GM12864 (cell line): Measurements from ENCODE around the gene SEPTIN10.
A peak's percentile ranks its signal among the peaks of the same experiment; 100 is the strongest.

Source experiments
- DNase-seq: peaks from one replicate; pipeline ENCODE4 v3.0.0-alpha.2; 2011; ENCODE audit warnings: low read depth
- H3K4me3 ChIP-seq: 2 replicates; pipeline ENCODE4 v1.5.1; 2011; ENCODE audit warnings: mild to moderate bottlenecking, low read depth, low read length, control low read depth
- TF ChIP-seq, protein P1 (sequence below): IDR thresholded peaks from 2 replicates; pipeline ENCODE4 v1.5.1; 2011; ENCODE audit warnings: low read depth, mild to moderate bottlenecking, moderate library complexity, low read length, control low read depth, inconsistent platforms; ENCODE audit errors: missing control alignments

Gene SEPTIN10

DNA sequence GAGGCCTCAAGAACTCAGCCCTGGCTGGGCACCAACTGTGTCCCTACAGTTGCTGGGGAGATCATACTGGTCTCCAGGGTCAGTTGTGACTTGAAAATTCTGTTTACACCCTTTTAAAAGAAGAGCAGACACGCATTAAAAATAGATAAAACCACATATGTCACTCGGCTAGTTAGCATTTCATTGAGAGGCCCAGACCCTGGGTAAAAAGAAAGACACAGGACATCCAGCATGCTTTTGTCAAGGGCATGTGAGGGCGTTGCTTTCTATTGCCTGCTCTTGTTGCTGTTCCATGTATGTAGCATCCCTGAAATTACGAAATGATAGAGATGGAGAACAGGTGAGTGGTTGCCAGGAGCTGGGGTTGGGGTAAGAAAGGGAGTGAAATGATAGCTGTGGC lies 94.3 kb downstream of the SEPTIN10 start:
- H3K4me3 ChIP-seq, result no peak overlapping the region
- TF ChIP-seq, protein P1, sequence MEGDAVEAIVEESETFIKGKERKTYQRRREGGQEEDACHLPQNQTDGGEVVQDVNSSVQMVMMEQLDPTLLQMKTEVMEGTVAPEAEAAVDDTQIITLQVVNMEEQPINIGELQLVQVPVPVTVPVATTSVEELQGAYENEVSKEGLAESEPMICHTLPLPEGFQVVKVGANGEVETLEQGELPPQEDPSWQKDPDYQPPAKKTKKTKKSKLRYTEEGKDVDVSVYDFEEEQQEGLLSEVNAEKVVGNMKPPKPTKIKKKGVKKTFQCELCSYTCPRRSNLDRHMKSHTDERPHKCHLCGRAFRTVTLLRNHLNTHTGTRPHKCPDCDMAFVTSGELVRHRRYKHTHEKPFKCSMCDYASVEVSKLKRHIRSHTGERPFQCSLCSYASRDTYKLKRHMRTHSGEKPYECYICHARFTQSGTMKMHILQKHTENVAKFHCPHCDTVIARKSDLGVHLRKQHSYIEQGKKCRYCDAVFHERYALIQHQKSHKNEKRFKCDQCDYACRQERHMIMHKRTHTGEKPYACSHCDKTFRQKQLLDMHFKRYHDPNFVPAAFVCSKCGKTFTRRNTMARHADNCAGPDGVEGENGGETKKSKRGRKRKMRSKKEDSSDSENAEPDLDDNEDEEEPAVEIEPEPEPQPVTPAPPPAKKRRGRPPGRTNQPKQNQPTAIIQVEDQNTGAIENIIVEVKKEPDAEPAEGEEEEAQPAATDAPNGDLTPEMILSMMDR, result no peak
- DNase-seq, result no peak

DNA sequence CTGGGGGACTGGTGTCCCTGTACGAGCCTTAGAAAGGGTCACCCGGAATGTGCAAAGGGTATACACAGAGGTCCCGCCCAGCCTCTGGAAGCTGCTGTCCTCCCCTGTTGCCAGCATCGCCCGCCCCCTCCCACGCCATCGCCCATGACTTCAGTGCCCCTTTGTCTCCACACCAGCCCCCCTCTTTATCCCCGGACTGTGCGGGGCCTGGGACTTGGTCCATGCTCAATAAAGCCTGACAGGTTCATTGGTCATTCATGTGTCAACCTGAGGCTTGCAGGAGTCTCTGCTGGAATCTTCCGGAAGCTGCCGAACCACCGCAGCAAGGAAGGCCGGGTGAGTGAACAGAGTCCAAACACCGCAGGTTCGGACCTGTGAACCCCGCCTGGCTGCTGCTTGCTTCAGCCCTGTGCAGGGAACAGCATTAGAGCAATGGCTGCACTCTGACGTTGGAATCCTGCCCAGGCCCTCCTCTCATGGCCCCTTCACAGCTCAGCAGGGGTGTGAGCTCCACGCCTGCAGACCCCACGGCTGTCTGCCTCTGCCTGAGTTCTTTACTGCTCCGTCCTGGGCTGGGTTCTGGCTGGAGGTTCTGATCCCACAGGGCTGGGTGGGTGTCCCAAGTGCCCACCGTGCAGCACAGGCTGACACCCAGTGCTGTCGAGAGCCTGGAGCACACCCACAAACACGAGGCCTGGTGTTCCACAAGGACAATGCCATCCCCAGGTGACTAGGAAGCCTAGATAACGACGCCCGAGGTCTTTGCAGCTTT lies 96.5 kb downstream of the SEPTIN10 start:
- TF ChIP-seq, protein P1, result no peak
- no peak for DNase-seq
- no peak overlapping the region for H3K4me3 ChIP-seq

DNA sequence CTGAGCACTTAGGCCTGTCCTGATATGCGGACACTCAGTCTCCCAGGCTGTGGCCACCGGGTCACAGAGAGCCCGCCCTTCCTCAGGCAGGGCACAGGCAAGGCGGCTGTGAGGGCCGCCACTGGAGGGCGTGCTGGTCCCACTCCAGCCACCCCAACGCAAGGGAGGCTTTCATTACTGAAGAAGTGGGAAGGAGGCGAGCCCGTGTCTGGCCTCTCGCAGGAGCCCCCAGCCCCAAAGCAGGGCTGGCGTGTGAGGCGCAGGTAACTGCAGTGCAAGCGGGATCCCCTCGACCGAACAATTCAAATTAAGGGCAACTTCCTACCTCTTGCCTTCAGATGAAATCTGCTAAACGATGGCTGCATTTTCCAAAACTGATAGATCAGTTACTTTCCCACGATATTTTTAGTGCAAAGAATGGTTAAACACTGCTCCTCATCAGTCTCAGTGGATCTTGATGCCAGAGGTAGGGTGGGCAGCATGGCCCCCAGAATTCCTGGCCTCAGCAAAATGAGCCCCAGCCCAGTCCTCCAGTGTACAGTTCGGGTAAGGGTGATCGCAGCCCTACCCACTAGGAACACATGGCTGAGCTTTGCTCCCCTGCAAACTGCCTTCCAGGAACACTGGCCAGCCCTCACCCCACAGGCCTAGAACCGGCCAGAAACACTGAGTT lies 97.2 kb downstream of the SEPTIN10 start:
- TF ChIP-seq, protein P1, result peak; percentile 49
- no peak for DNase-seq
- no peak overlapping the region for H3K4me3 ChIP-seq

DNA sequence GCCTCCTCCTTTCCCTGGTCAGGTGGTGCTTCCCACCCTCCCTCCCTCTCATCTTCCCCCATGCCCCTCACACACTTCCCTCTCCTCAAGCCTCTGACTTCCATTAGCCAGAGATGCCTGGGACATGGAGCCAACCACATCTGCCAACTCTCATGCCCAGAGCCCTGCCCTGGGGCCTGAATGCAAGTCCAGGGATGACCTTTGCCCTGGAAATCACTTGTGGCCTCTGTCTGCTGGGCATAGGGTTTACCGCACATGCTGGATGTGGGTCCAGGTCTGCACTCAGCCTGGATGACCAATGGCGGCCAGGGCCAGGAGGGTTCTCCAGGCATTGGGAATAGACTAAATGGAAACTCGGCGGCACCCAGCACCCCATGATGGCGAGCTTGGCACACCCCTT lies 98.9 kb downstream of the SEPTIN10 start:
- TF ChIP-seq, protein P1, result no peak
- no peak overlapping the region for H3K4me3 ChIP-seq
- DNase-seq, result no peak

DNA sequence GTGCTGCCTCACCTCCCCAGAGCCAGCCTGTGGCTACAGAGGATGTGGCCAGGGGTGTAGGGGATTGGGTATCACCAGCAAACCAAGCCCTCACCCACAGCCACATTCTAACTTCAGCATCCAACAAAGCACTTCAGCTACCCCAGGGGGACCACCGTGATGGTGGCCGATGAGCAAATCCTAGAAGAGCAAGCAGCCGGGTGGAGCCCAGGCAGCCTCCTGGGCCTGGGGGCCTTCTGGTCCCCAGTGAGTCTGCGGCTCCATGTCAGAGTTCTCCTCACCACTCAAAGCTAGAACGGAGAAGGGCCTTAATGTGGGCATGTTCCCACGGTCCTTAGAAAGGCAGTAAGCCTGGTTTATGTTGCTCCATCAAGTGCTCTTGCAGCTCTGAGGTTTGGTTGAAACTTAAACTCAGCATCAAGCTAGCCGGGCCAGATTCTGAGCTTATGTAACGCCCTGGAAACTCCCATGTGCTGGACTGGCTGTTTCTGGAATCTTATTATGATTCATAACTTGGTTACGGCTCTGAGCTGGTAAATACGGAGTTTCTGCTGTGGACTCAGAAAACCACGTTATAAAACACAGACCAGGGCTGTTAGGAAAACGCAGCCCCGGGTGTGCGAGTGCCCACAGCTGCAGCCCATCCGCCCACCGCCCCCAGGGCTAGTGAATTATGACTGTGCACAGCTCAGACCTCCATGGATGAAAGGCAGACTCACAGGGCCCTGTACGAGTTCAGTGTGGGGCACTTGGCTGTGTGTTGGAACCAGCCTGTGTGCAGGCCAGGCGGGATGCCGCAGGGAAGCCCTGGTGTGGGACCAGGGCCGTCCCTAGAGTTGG lies 99.8 kb downstream of the SEPTIN10 start:
- TF ChIP-seq, protein P1, result no peak
- no peak overlapping the region for H3K4me3 ChIP-seq
- DNase-seq, result peak; percentile 71

DNA sequence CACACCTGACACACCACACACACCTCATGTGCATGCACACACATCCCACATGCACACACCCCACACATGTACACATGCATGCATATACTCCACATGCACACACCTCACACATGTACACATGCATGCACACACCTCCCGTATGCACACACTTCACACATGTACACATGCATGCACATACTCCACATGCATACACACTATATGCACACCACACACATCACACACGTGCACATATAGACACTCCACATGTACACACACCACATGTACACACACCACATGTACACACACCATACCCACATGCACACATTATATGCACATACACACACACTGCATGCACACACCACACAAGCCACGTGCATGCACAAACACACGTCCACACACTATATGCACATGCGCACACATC lies 100.5 kb downstream of the SEPTIN10 start:
- no peak for DNase-seq
- TF ChIP-seq, protein P1, result no peak

More for the DNA sequence above, 100.5 kb downstream of the SEPTIN10 start:
- no peak overlapping the region for H3K4me3 ChIP-seq
